Chondrocyte (in vitro differentiated cells): Measurements from ENCODE around the gene DDIT3. TPM values are rescaled to one million over a fixed set of nuclear protein-coding genes. Genes with fewer than 3 reads are reported as not detected.
A peak's percentile ranks its signal among the peaks of the same experiment; 100 is the strongest.

ENCODE experiments used
- DNase-seq: peaks from one replicate; pipeline ENCODE4 v3.0.0; 2021; ENCODE audit warnings: mixed read lengths, low spot score
- H3K27ac Mint-ChIP-seq: one replicate; pipeline ENCODE4 v1.8.0; 2021; ENCODE audit warnings: mild to moderate bottlenecking, moderate library complexity, mixed read lengths; ENCODE audit not compliant: unreplicated experiment
- H3K27me3 Mint-ChIP-seq: 2 replicates; pipeline ENCODE4 v1.8.0; 2021; ENCODE audit warnings: low read depth, mixed read lengths
- H3K36me3 Mint-ChIP-seq: 2 replicates; pipeline ENCODE4 v1.8.0; 2021; ENCODE audit warnings: low read depth, mixed read lengths
- H3K4me1 Mint-ChIP-seq: 2 replicates; pipeline ENCODE4 v1.8.0; 2021; ENCODE audit warnings: low read depth, mild to moderate bottlenecking, mixed read lengths
- H3K4me3 Mint-ChIP-seq: one replicate; pipeline ENCODE4 v1.8.0; 2021; ENCODE audit warnings: mild to moderate bottlenecking, moderate library complexity, mixed read lengths; ENCODE audit not compliant: unreplicated experiment
- H3K9me3 Mint-ChIP-seq: 2 replicates; pipeline ENCODE4 v1.8.0; 2021; ENCODE audit warnings: low read depth, mixed read lengths
- total RNA-seq: library from RNA; stranded (reverse); gene quantifications from 3 replicates; pipeline ENCODE4 v1.2.1, GENCODE V29; 2021
- TF ChIP-seq, protein P1 (sequence below): fragments of 200-600 bp; sonication (generic); IDR thresholded peaks from 2 replicates; pipeline ENCODE4 v1.5.0; 2021; ENCODE audit warnings: antibody characterized with exemption, mild to moderate bottlenecking, moderate library complexity

The DDIT3 gene
- total RNA-seq, 1 donor from 2014 or later, result 79.1 TPM

DNA sequence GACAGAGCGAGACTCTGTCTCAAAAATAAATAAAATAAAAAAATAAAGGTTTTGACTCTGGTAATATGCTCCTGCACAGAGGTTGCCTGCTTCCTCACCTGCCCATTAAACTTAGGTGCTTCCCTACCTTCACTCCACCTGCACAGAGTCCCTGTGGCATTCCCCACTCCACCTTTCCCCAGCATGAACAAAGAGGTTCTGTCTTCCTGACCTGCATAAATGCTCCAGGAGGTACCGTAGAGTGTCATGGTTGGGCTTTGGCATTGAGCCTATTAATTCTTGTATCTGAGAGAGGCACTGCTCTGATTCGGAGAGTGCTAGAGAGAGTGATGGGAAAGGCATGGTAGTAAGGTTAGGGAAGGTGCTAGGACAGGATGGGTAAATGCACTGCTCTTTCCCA lies 46.9 kb downstream of the DDIT3 start:
- DNase-seq, result peak; percentile 1
- peaks cover 30% of the 10 kb centered on the region for H3K27me3 Mint-ChIP-seq
- H3K27ac Mint-ChIP-seq, result no peak overlapping the region
- no peaks in the 10 kb centered on the region for H3K36me3 Mint-ChIP-seq
- TF ChIP-seq, protein P1, sequence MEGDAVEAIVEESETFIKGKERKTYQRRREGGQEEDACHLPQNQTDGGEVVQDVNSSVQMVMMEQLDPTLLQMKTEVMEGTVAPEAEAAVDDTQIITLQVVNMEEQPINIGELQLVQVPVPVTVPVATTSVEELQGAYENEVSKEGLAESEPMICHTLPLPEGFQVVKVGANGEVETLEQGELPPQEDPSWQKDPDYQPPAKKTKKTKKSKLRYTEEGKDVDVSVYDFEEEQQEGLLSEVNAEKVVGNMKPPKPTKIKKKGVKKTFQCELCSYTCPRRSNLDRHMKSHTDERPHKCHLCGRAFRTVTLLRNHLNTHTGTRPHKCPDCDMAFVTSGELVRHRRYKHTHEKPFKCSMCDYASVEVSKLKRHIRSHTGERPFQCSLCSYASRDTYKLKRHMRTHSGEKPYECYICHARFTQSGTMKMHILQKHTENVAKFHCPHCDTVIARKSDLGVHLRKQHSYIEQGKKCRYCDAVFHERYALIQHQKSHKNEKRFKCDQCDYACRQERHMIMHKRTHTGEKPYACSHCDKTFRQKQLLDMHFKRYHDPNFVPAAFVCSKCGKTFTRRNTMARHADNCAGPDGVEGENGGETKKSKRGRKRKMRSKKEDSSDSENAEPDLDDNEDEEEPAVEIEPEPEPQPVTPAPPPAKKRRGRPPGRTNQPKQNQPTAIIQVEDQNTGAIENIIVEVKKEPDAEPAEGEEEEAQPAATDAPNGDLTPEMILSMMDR, result no peak
- H3K4me1 Mint-ChIP-seq, result peaks cover 17% of the 10 kb centered on the region
- H3K4me3 Mint-ChIP-seq, result no peak overlapping the region
- no peaks in the 10 kb centered on the region for H3K9me3 Mint-ChIP-seq

DNA sequence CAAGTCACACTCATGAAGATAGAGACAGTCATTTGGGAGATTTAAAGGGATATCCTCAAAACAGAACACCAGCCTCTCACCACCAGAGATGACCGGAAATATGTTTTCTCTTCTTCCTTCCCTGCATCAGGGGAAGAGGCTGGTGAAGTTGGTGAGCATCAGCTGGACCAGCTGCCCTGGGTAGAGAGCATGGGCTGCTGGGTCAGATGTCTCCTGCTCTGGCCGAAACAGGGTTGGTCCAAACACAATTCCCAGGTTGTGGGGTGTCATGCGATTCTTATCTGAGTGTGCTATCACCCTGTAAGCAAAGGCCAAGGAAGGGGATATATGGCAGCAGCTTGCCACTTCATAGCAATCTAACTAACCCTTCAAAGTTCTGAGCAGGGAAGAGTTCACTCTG lies 47.9 kb downstream of the DDIT3 start:
- H3K4me3 Mint-ChIP-seq, result no peak overlapping the region
- H3K27me3 Mint-ChIP-seq, result peaks cover 30% of the 10 kb centered on the region
- peak; percentile 17 for DNase-seq
- H3K36me3 Mint-ChIP-seq, result peaks cover 3% of the 10 kb centered on the region
- H3K27ac Mint-ChIP-seq, result no peak overlapping the region
- peaks cover 13% of the 10 kb centered on the region for H3K4me1 Mint-ChIP-seq
- TF ChIP-seq, protein P1, result no peak
- no peaks in the 10 kb centered on the region for H3K9me3 Mint-ChIP-seq

DNA sequence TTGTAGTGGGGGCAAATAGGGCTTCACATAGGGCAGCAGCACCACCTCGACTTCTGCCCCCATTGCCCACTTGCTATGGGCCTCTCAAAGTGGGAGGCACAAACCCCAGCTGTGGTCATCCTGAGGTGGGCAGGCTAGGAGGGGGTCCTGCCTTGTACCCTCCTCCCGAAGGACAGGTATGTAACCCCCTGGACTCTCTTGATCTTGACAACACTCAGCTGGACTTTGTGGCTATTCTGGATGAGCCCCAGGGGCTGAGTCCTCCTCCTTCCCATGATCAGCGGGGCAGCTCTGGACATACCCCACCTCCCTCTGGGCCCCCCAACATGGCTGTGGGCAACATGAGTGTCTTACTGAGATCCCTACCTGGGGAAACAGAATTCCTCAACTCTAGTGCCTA lies 48.7 kb downstream of the DDIT3 start:
- H3K36me3 Mint-ChIP-seq, result peaks cover 3% of the 10 kb centered on the region
- no peak overlapping the region for H3K4me3 Mint-ChIP-seq
- H3K27me3 Mint-ChIP-seq, result peaks cover 30% of the 10 kb centered on the region
- H3K9me3 Mint-ChIP-seq, result no peaks in the 10 kb centered on the region
- TF ChIP-seq, protein P1, result no peak
- H3K4me1 Mint-ChIP-seq, result peaks cover 9% of the 10 kb centered on the region
- peak; percentile 44 for DNase-seq
- no peak overlapping the region for H3K27ac Mint-ChIP-seq

DNA sequence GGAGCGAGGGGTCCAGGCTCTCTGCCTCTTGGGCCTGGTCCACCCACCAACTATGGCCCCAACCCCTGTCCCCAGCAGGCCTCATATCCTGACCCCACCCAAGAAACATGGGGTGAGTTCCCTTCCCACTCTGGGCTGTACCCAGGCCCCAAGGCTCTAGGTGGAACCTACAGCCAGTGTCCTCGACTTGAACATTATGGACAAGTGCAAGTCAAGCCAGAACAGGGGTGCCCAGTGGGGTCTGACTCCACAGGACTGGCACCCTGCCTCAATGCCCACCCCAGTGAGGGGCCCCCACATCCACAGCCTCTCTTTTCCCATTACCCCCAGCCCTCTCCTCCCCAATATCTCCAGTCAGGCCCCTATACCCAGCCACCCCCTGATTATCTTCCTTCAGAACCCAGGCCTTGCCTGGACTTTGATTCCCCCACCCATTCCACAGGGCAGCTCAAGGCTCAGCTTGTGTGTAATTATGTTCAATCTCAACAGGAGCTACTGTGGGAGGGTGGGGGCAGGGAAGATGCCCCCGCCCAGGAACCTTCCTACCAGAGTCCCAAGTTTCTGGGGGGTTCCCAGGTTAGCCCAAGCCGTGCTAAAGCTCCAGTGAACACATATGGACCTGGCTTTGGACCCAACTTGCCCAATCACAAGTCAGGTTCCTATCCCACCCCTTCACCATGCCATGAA lies 49.2 kb downstream of the DDIT3 start:
- H3K4me3 Mint-ChIP-seq, result no peak overlapping the region
- peaks cover 26% of the 10 kb centered on the region for H3K27me3 Mint-ChIP-seq

DNA sequence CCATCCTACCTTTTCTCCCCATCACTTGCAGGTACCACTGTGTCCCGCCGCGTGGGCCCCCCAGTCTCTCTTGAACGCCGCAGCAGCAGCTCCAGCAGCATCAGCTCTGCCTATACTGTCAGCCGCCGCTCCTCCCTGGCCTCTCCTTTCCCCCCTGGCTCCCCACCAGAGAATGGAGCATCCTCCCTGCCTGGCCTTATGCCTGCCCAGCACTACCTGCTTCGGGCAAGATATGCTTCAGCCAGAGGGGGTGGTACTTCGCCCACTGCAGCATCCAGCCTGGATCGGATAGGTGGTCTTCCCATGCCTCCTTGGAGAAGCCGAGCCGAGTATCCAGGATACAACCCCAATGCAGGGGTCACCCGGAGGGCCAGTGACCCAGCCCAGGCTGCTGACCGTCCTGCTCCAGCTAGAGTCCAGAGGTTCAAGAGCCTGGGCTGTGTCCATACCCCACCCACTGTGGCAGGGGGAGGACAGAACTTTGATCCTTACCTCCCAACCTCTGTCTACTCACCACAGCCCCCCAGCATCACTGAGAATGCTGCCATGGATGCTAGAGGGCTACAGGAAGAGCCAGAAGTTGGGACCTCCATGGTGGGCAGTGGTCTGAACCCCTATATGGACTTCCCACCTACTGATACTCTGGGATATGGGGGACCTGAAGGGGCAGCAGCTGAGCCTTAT lies 49.9 kb downstream of the DDIT3 start:
- TF ChIP-seq, protein P1, result no peak
- Mint-ChIP-seq H3K36me3 (peaks cover 3% of the 10 kb centered on the region), H3K4me1 (peaks cover 1% of the 10 kb centered on the region), H3K27me3 (peaks cover 22% of the 10 kb centered on the region), H3K4me3 (no peak overlapping the region), H3K9me3 (no peaks in the 10 kb centered on the region), H3K27ac (no peak overlapping the region)
- DNase-seq, result peak; percentile 79

More for the DNA sequence above, 49.2 kb downstream of the DDIT3 start:
- H3K27ac Mint-ChIP-seq, result no peak overlapping the region
- H3K9me3 Mint-ChIP-seq, result no peaks in the 10 kb centered on the region
- peak; percentile 27 for DNase-seq
- H3K36me3 Mint-ChIP-seq, result peaks cover 3% of the 10 kb centered on the region
- H3K4me1 Mint-ChIP-seq, result peaks cover 7% of the 10 kb centered on the region
- TF ChIP-seq, protein P1, result no peak
